ENCODE data around the gene ERLIN1.

GRCh38 chr10:100154666-100155065 lies 31.2 kb downstream of the ERLIN1 start:
- no peak for TF ChIP-seq FOXP2 (optimal IDR thresholded peaks at IDR 0.05; ENCODE audit: borderline replicate concordance, extremely low read depth, extremely low read length, insufficient read depth)
- TF ChIP-seq POLR2AphosphoS5 (IDR thresholded peaks at IDR 0.05; ENCODE audit: low read depth, low read length) = no peak

All from PFSK-1 (cell line).